ENCODE measurements around the gene CBR3. TPM values are rescaled to one million over a fixed set of nuclear protein-coding genes. Genes with fewer than 3 reads are reported as not detected.

Gene CBR3
- total RNA-seq, 2 experiments from 2014 or later: 2.6 to 3.0 TPM

- POLR2A ChIA-PET: interaction anchor here (0.5 to 0.9 kb wide), 3 partner anchors 9 to 144 kb away, joined by 3 to 5 read pairs (median 3); partner anchors contain the start of gene MORC3
- CTCF ChIA-PET: no interaction called here
- intact Hi-C loops (cut with DNase I, micrococcal nuclease): no loop called here
- TF ChIP-seq, protein P1, sequence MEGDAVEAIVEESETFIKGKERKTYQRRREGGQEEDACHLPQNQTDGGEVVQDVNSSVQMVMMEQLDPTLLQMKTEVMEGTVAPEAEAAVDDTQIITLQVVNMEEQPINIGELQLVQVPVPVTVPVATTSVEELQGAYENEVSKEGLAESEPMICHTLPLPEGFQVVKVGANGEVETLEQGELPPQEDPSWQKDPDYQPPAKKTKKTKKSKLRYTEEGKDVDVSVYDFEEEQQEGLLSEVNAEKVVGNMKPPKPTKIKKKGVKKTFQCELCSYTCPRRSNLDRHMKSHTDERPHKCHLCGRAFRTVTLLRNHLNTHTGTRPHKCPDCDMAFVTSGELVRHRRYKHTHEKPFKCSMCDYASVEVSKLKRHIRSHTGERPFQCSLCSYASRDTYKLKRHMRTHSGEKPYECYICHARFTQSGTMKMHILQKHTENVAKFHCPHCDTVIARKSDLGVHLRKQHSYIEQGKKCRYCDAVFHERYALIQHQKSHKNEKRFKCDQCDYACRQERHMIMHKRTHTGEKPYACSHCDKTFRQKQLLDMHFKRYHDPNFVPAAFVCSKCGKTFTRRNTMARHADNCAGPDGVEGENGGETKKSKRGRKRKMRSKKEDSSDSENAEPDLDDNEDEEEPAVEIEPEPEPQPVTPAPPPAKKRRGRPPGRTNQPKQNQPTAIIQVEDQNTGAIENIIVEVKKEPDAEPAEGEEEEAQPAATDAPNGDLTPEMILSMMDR (IDR thresholded peaks at IDR 0.05): no peak
- Mint-ChIP-seq H3K27ac (peak overlapping the region; percentile 75), H3K4me1 (ENCODE audit: low read depth) (peaks cover 33% of the 10 kb centered on the region), H3K27me3 (no peaks in the 10 kb centered on the region), H3K9me3 (no peaks in the 10 kb centered on the region), H3K36me3 (ENCODE audit: low read depth) (peaks cover 14% of the 10 kb centered on the region), H3K4me3 (no peak overlapping the region)
- peaks cover 28% of the 10 kb centered on the region for H3K4me1 ChIP-seq (ENCODE audit: insufficient read depth, low read length)
- H3K36me3 ChIP-seq (ENCODE audit: insufficient read depth, low read length): peaks cover 4% of the 10 kb centered on the region
- no peak overlapping the region for H3K27ac ChIP-seq (ENCODE audit: low read depth in 1 of 2, low read length in 2 of 2)
- no peaks in the 10 kb centered on the region for H3K27me3 ChIP-seq (ENCODE audit: control insufficient read depth in 1 of 2, insufficient read depth in 2 of 2, low read length in 2 of 2)
- no peak overlapping the region for H3K4me3 ChIP-seq (ENCODE audit: low read length)
- DNase-seq (peak in 2 of 14 experiments; percentile 13 to 23), ATAC-seq (ENCODE audit: poor library complexity) (no peak)
- H3K9me3 ChIP-seq (ENCODE audit: control insufficient read depth in 1 of 2, insufficient read depth in 1 of 2, low read length in 2 of 2): no peaks in the 10 kb centered on the region
These were observed 41.1 kb downstream of the CBR3 start for GRCh38 chr21:36175771-36176565.

DNA sequence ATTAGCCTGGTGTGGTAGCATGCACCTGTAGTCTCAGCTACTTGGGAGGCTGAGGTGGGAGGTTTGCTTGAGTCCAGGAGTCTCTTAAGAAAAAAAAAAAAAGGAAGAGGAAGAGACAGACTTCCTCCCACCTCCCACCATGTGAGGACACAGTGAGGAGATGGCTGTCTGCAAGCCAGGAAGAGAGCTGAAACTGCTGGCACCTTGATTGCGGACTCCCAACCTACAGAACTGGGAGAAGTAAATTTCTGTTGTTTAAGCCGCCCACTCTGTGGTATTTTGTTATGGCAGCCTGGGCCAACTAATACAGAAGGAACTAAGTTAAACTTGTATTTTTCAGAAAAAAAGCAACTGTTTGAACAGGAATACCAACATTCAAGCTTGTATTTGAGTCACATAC, 43.5 kb downstream of the CBR3 start:
- ChIA-PET POLR2A (no interaction called here), CTCF (interaction anchor here (1.6 kb wide), 1 partner anchor 37 kb away, joined by 3 read pairs; no protein-coding TSS in a partner anchor)
- TF ChIP-seq, protein P1 (IDR thresholded peaks at IDR 0.05): no peak
- no peak for DNase-seq
- peaks cover 23% of the 10 kb centered on the region for H3K4me1 ChIP-seq (ENCODE audit: insufficient read depth, low read length)
- Mint-ChIP-seq H3K27me3 (no peaks in the 10 kb centered on the region), H3K27ac (no peak overlapping the region), H3K9me3 (no peaks in the 10 kb centered on the region), H3K4me3 (no peak overlapping the region), H3K36me3 (ENCODE audit: low read depth) (peaks cover 17% of the 10 kb centered on the region), H3K4me1 (ENCODE audit: low read depth) (peaks cover 24% of the 10 kb centered on the region)
- peaks cover 10% of the 10 kb centered on the region for H3K36me3 ChIP-seq (ENCODE audit: insufficient read depth, low read length)
- intact Hi-C loops (cut with DNase I, micrococcal nuclease): no loop called here
- H3K27me3 ChIP-seq (ENCODE audit: control insufficient read depth in 1 of 2, insufficient read depth in 2 of 2, low read length in 2 of 2): no peaks in the 10 kb centered on the region
- no peak overlapping the region for H3K4me3 ChIP-seq (ENCODE audit: low read length)
- no peak overlapping the region for H3K27ac ChIP-seq (ENCODE audit: low read depth in 1 of 2, low read length in 2 of 2)
- no peak for ATAC-seq (ENCODE audit: poor library complexity)
- no peaks in the 10 kb centered on the region for H3K9me3 ChIP-seq (ENCODE audit: control insufficient read depth in 1 of 2, insufficient read depth in 1 of 2, low read length in 2 of 2)

- Mint-ChIP-seq H3K9me3 (no peaks in the 10 kb centered on the region), H3K36me3 (ENCODE audit: low read depth) (peaks cover 15% of the 10 kb centered on the region), H3K4me1 (ENCODE audit: low read depth) (peaks cover 18% of the 10 kb centered on the region), H3K27ac (no peak overlapping the region), H3K4me3 (no peak overlapping the region), H3K27me3 (no peaks in the 10 kb centered on the region)
- ChIA-PET CTCF (interaction anchor here (0.5 kb wide), 1 partner anchor 27 kb away, joined by 3 read pairs; no protein-coding TSS in a partner anchor), POLR2A (no interaction called here)
- no peak for DNase-seq
- ATAC-seq (ENCODE audit: poor library complexity): no peak
- Histone ChIP-seq H3K27ac (ENCODE audit: low read depth in 1 of 2, low read length in 2 of 2) (no peak overlapping the region), H3K27me3 (ENCODE audit: control insufficient read depth in 1 of 2, insufficient read depth in 2 of 2, low read length in 2 of 2) (no peaks in the 10 kb centered on the region), H3K9me3 (ENCODE audit: control insufficient read depth in 1 of 2, insufficient read depth in 1 of 2, low read length in 2 of 2) (no peaks in the 10 kb centered on the region), H3K4me1 (ENCODE audit: insufficient read depth, low read length) (peaks cover 15% of the 10 kb centered on the region), H3K4me3 (ENCODE audit: low read length) (no peak overlapping the region), H3K36me3 (ENCODE audit: insufficient read depth, low read length) (peaks cover 10% of the 10 kb centered on the region)
- TF ChIP-seq, protein P1 (IDR thresholded peaks at IDR 0.05): no peak
- intact Hi-C loops (cut with DNase I, micrococcal nuclease): no loop called here
These were observed 44.3 kb downstream of the CBR3 start for GRCh38 chr21:36179145-36179544.

All from CD4-positive, alpha-beta T cell (primary cell).